Measurements from ENCODE around the gene HIF1A. TPM values are rescaled to one million over a fixed set of nuclear protein-coding genes. Genes with fewer than 3 reads are reported as not detected.

The HIF1A gene
- total and polyA plus RNA-seq, 10 of the 15 experiments (the other 5 are each of a cell fraction or from before 2014, with no cell fraction given) = 18.3 to 97.0 (median 75.3) TPM

DNA sequence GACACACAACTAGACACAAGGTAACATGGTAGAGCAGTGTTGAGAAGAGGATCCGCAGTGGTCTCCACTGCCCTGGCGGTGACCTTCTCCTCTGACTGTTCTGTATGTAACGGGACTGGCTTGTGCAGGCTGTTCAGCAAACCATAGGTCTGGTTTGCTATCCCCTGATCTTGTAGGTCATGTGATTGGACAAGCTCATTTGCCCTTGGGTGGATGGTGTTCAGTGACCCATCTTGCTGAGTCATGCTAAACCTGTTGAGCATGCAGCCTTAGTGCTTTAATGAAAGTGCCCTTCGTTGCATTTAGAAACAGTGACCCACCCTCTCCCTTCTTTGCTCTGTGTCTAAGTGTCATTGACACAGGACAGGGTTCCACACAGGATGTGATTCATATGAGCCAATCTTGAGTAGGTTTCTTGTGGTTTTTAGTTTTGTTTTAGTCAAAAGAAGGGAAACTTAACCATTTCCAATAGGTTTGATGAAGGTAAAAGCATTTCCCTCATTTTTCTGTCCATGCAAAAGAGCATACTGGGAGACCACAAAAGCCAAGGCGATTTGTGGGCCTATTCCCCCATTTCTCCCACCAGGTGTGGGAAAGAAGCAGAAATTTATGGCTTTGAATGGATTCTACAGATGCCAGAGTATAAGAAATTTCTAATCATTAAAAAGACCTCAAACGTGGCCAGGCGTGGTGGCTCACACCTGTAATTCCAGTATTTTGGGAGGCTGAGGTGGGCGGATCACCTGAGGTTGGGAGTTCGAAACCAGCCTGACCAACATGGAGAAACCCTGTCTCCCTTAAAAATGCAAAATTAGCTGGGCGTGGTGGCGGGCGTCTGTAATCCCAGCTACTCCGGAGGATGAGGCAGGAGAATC is 32.6 kb upstream of the HIF1A start (continued):
- TF ChIP-seq, protein P1, sequence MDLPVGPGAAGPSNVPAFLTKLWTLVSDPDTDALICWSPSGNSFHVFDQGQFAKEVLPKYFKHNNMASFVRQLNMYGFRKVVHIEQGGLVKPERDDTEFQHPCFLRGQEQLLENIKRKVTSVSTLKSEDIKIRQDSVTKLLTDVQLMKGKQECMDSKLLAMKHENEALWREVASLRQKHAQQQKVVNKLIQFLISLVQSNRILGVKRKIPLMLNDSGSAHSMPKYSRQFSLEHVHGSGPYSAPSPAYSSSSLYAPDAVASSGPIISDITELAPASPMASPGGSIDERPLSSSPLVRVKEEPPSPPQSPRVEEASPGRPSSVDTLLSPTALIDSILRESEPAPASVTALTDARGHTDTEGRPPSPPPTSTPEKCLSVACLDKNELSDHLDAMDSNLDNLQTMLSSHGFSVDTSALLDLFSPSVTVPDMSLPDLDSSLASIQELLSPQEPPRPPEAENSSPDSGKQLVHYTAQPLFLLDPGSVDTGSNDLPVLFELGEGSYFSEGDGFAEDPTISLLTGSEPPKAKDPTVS (IDR thresholded peaks at IDR 0.05; ENCODE audit: low read depth, low read length) = 0 out of 2 replicates have a peak, but pooled peaks have one; percentile 31
- TF ChIP-seq, protein P2, sequence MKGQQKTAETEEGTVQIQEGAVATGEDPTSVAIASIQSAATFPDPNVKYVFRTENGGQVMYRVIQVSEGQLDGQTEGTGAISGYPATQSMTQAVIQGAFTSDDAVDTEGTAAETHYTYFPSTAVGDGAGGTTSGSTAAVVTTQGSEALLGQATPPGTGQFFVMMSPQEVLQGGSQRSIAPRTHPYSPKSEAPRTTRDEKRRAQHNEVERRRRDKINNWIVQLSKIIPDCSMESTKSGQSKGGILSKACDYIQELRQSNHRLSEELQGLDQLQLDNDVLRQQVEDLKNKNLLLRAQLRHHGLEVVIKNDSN (IDR thresholded peaks at IDR 0.05; ENCODE audit: borderline replicate concordance, extremely low read length, insufficient read depth, low read depth, low read length) = peak; percentile 69
- TF ChIP-seq, protein P3, sequence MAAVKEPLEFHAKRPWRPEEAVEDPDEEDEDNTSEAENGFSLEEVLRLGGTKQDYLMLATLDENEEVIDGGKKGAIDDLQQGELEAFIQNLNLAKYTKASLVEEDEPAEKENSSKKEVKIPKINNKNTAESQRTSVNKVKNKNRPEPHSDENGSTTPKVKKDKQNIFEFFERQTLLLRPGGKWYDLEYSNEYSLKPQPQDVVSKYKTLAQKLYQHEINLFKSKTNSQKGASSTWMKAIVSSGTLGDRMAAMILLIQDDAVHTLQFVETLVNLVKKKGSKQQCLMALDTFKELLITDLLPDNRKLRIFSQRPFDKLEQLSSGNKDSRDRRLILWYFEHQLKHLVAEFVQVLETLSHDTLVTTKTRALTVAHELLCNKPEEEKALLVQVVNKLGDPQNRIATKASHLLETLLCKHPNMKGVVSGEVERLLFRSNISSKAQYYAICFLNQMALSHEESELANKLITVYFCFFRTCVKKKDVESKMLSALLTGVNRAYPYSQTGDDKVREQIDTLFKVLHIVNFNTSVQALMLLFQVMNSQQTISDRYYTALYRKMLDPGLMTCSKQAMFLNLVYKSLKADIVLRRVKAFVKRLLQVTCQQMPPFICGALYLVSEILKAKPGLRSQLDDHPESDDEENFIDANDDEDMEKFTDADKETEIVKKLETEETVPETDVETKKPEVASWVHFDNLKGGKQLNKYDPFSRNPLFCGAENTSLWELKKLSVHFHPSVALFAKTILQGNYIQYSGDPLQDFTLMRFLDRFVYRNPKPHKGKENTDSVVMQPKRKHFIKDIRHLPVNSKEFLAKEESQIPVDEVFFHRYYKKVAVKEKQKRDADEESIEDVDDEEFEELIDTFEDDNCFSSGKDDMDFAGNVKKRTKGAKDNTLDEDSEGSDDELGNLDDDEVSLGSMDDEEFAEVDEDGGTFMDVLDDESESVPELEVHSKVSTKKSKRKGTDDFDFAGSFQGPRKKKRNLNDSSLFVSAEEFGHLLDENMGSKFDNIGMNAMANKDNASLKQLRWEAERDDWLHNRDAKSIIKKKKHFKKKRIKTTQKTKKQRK (IDR thresholded peaks at IDR 0.05; ENCODE audit: low read depth, low read length) = peak; percentile 93
- peak; percentile 35; the same call in 1 of the 2 replicates for TF ChIP-seq ZNF217 (IDR thresholded peaks at IDR 0.05)
- TF ChIP-seq, protein P4, sequence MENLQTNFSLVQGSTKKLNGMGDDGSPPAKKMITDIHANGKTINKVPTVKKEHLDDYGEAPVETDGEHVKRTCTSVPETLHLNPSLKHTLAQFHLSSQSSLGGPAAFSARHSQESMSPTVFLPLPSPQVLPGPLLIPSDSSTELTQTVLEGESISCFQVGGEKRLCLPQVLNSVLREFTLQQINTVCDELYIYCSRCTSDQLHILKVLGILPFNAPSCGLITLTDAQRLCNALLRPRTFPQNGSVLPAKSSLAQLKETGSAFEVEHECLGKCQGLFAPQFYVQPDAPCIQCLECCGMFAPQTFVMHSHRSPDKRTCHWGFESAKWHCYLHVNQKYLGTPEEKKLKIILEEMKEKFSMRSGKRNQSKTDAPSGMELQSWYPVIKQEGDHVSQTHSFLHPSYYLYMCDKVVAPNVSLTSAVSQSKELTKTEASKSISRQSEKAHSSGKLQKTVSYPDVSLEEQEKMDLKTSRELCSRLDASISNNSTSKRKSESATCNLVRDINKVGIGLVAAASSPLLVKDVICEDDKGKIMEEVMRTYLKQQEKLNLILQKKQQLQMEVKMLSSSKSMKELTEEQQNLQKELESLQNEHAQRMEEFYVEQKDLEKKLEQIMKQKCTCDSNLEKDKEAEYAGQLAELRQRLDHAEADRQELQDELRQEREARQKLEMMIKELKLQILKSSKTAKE (IDR thresholded peaks at IDR 0.05; ENCODE audit: low read depth, poor library complexity, severe bottlenecking) = peak; percentile 93
- peak; percentile 94 for TF ChIP-seq PML (IDR thresholded peaks at IDR 0.05; ENCODE audit: low read length)
- TF ChIP-seq MTA3 (IDR thresholded peaks at IDR 0.05; ENCODE audit: borderline replicate concordance, low read length) = peak; percentile 98
- TF ChIP-seq SMAD1 (IDR thresholded peaks at IDR 0.05; ENCODE audit: low read depth, partially characterized antibody) = no peak
- no peak for TF ChIP-seq SREBF2 (IDR thresholded peaks at IDR 0.05; ENCODE audit: low read length)
- TF ChIP-seq POU2F2 (IDR thresholded peaks at IDR 0.05; ENCODE audit: borderline replicate concordance, low read depth, low read length) = peak; percentile 94
- TF ChIP-seq, protein P5, sequence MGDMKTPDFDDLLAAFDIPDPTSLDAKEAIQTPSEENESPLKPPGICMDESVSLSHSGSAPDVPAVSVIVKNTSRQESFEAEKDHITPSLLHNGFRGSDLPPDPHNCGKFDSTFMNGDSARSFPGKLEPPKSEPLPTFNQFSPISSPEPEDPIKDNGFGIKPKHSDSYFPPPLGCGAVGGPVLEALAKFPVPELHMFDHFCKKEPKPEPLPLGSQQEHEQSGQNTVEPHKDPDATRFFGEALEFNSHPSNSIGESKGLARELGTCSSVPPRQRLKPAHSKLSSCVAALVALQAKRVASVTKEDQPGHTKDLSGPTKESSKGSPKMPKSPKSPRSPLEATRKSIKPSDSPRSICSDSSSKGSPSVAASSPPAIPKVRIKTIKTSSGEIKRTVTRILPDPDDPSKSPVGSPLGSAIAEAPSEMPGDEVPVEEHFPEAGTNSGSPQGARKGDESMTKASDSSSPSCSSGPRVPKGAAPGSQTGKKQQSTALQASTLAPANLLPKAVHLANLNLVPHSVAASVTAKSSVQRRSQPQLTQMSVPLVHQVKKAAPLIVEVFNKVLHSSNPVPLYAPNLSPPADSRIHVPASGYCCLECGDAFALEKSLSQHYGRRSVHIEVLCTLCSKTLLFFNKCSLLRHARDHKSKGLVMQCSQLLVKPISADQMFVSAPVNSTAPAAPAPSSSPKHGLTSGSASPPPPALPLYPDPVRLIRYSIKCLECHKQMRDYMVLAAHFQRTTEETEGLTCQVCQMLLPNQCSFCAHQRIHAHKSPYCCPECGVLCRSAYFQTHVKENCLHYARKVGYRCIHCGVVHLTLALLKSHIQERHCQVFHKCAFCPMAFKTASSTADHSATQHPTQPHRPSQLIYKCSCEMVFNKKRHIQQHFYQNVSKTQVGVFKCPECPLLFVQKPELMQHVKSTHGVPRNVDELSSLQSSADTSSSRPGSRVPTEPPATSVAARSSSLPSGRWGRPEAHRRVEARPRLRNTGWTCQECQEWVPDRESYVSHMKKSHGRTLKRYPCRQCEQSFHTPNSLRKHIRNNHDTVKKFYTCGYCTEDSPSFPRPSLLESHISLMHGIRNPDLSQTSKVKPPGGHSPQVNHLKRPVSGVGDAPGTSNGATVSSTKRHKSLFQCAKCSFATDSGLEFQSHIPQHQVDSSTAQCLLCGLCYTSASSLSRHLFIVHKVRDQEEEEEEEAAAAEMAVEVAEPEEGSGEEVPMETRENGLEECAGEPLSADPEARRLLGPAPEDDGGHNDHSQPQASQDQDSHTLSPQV (IDR thresholded peaks at IDR 0.05) = no peak
- no peak for TF ChIP-seq BRCA1 (IDR thresholded peaks at IDR 0.05; ENCODE audit: low read depth, low read length)
- TF ChIP-seq HDAC6 (IDR thresholded peaks at IDR 0.05; ENCODE audit: unreplicated experiment) = no peak

Data from GM12878 (cell line).